OCI-LY1 (cell line): Measurements from ENCODE around the gene RIPK3.

Experiments used
- CTCF ChIP-seq: fragments of 200-600 bp; sonication (generic), shearing (Covaris generic); IDR thresholded peaks from 2 replicates; pipeline ENCODE4 v1.5.1; 2017; ENCODE audit warnings: mild to moderate bottlenecking, antibody characterized with exemption, low read length, moderate library complexity, mixed read lengths
- EZH2 ChIP-seq: fragments of 200-600 bp; sonication (generic), shearing (Covaris generic); IDR thresholded peaks from 2 replicates; pipeline ENCODE4 v1.8.0; 2017; ENCODE audit warnings: borderline replicate concordance, mixed run types, mild to moderate bottlenecking, antibody characterized with exemption, low read length, moderate library complexity, mixed read lengths

GRCh38 chr14:24378327-24378726 lies 38.5 kb upstream of the RIPK3 start:
- TF ChIP-seq CTCF, result no peak
- no peak for TF ChIP-seq EZH2
